Measurements from ENCODE around the gene C16orf89. TPM values are rescaled to one million over a fixed set of nuclear protein-coding genes. Genes with fewer than 3 reads are reported as not detected.
A peak's percentile ranks its signal among the peaks of the same experiment; 100 is the strongest.

C16orf89 gene
- total RNA-seq, 4 donors from 2014 or later, result 0.62 to 21.0 (median 7.7) TPM

- Histone ChIP-seq H3K4me1 (peaks cover 0 to 22% (median 10%) of the 10 kb centered on the region in 3 donors), H3K27me3 (no peaks in the 10 kb centered on the region), H3K4me3 (peak within 1 kb of the TSS; percentile 53 to 64), H3K9me3 (no peaks in the 10 kb centered on the region), H3K27ac (peak within 1 kb of the TSS; percentile 62 to 85 (median 80)), H3K36me3 (peaks cover 0 to 36% of the 10 kb centered on the region in 2 donors)
- ATAC-seq, result peak; percentile 95
- 0% methylated on average over 10 of the region's 53 CpGs; no CpG with 5 or more reads in 1 of the 2 donors for WGBS, 2 donors (ENCODE audit: low coverage in 1 of 2)
- TF ChIP-seq EP300 (IDR thresholded peaks at IDR 0.05) (no peak), POLR2A (IDR thresholded peaks at IDR 0.05) (peak; percentile 81 to 87), CTCF (IDR thresholded peaks at IDR 0.05) (no peak), POLR2AphosphoS5 (IDR thresholded peaks at IDR 0.05) (peak; percentile 95)
Observed at GRCh38 chr16:5071681-5072333, 6.1 kb upstream of the C16orf89 start, which contains the start of gene ALG1. TSS of gene ALG1 (plus strand) at chr16:5071843. CDS start at chr16:5071850, 7 bp downstream.

- Histone ChIP-seq H3K4me3 (peak overlapping the region; percentile 53 to 64), H3K36me3 (peaks cover 0 to 31% of the 10 kb centered on the region in 2 donors), H3K27ac (peak overlapping the region; percentile 62 to 85 (median 80)), H3K4me1 (peaks cover 0 to 22% (median 10%) of the 10 kb centered on the region in 3 donors), H3K9me3 (no peaks in the 10 kb centered on the region), H3K27me3 (no peaks in the 10 kb centered on the region)
- TF ChIP-seq POLR2A (IDR thresholded peaks at IDR 0.05) (no peak), POLR2AphosphoS5 (IDR thresholded peaks at IDR 0.05) (no peak), EP300 (IDR thresholded peaks at IDR 0.05) (no peak), CTCF (IDR thresholded peaks at IDR 0.05) (no peak)
- WGBS, 2 donors (ENCODE audit: low coverage in 1 of 2), result 55 to 62% methylated on average over 7 of the region's 7 CpGs
- no peak for ATAC-seq
Observed at GRCh38 chr16:5071341-5071680, 5.6 kb upstream of the C16orf89 start.

- 77 to 88% methylated on average over 6 to 10 of the region's 15 CpGs for WGBS, 2 donors (ENCODE audit: low coverage in 1 of 2)
- Histone ChIP-seq H3K27me3 (no peaks in the 10 kb centered on the region), H3K9me3 (no peaks in the 10 kb centered on the region), H3K4me3 (no peak overlapping the region), H3K36me3 (peaks cover 0 to 24% of the 10 kb centered on the region in 2 donors), H3K4me1 (peaks cover 0 to 22% (median 10%) of the 10 kb centered on the region in 3 donors), H3K27ac (peak overlapping the region; percentile 62 to 85 (median 80))
- no peak for ATAC-seq
- TF ChIP-seq POLR2AphosphoS5 (IDR thresholded peaks at IDR 0.05) (no peak), CTCF (IDR thresholded peaks at IDR 0.05) (no peak), POLR2A (IDR thresholded peaks at IDR 0.05) (no peak), EP300 (IDR thresholded peaks at IDR 0.05) (no peak)
Observed at GRCh38 chr16:5070431-5071186, 4.9 kb upstream of the C16orf89 start.

- Histone ChIP-seq H3K36me3 (peaks cover 0 to 16% of the 10 kb centered on the region in 2 donors), H3K27ac (no peak overlapping the region), H3K27me3 (no peaks in the 10 kb centered on the region), H3K4me3 (no peak overlapping the region), H3K4me1 (peaks cover 0 to 22% (median 10%) of the 10 kb centered on the region in 3 donors), H3K9me3 (no peaks in the 10 kb centered on the region)
- 80% methylated on average over 2 of the region's 9 CpGs; no CpG with 5 or more reads in 1 of the 2 donors for WGBS, 2 donors (ENCODE audit: low coverage in 1 of 2)
- ATAC-seq, result no peak
- no peak for TF ChIP-seq POLR2AphosphoS5 (IDR thresholded peaks at IDR 0.05)
- TF ChIP-seq CTCF (IDR thresholded peaks at IDR 0.05), result no peak
- no peak for TF ChIP-seq POLR2A (IDR thresholded peaks at IDR 0.05)
Observed at GRCh38 chr16:5069854-5070253, 4.1 kb upstream of the C16orf89 start.
